ENCODE data around the gene BNIP3. TPM values are rescaled to one million over a fixed set of nuclear protein-coding genes. Genes with fewer than 3 reads are reported as not detected.

The BNIP3 gene
- total RNA-seq, 4 donors from 2014 or later: 17.1 to 122 (median 31.6) TPM

DNA sequence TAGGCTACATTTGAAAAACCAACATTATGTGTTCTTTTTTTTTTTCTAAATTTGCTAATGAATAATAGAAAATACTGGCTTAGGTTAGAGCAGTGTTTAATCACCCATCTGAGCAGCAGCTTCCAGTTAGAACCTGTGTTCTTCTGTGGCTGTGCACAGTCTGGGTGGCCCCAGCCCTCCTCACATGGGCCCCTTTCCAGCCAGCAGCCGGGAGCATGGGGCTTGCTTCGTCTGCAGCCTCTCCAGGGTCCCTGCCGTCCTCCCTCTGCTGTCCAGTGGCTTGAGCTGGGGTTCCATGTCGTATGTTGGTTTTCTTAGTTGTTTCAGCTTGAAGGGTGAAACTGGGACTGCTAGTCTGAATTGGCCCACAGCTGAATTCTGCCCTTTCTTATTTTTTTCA lies 37.3 kb downstream of the BNIP3 start:
- intact Hi-C loops (cut with DNase I; ENCODE audit: low total_unique reads): no loop called here
- DNase-seq: no peak
- no peaks in the 10 kb centered on the region for H3K27me3 ChIP-seq
- H3K9me3 ChIP-seq: no peaks in the 10 kb centered on the region
- H3K27ac ChIP-seq: no peak overlapping the region
- no peaks in the 10 kb centered on the region for H3K4me1 ChIP-seq
- no peak for TF ChIP-seq POLR2A (IDR thresholded peaks at IDR 0.05)
- TF ChIP-seq, protein P1, sequence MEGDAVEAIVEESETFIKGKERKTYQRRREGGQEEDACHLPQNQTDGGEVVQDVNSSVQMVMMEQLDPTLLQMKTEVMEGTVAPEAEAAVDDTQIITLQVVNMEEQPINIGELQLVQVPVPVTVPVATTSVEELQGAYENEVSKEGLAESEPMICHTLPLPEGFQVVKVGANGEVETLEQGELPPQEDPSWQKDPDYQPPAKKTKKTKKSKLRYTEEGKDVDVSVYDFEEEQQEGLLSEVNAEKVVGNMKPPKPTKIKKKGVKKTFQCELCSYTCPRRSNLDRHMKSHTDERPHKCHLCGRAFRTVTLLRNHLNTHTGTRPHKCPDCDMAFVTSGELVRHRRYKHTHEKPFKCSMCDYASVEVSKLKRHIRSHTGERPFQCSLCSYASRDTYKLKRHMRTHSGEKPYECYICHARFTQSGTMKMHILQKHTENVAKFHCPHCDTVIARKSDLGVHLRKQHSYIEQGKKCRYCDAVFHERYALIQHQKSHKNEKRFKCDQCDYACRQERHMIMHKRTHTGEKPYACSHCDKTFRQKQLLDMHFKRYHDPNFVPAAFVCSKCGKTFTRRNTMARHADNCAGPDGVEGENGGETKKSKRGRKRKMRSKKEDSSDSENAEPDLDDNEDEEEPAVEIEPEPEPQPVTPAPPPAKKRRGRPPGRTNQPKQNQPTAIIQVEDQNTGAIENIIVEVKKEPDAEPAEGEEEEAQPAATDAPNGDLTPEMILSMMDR (IDR thresholded peaks at IDR 0.05): no peak
- no peaks in the 10 kb centered on the region for H3K36me3 ChIP-seq
- H3K4me3 ChIP-seq: no peak overlapping the region

DNA sequence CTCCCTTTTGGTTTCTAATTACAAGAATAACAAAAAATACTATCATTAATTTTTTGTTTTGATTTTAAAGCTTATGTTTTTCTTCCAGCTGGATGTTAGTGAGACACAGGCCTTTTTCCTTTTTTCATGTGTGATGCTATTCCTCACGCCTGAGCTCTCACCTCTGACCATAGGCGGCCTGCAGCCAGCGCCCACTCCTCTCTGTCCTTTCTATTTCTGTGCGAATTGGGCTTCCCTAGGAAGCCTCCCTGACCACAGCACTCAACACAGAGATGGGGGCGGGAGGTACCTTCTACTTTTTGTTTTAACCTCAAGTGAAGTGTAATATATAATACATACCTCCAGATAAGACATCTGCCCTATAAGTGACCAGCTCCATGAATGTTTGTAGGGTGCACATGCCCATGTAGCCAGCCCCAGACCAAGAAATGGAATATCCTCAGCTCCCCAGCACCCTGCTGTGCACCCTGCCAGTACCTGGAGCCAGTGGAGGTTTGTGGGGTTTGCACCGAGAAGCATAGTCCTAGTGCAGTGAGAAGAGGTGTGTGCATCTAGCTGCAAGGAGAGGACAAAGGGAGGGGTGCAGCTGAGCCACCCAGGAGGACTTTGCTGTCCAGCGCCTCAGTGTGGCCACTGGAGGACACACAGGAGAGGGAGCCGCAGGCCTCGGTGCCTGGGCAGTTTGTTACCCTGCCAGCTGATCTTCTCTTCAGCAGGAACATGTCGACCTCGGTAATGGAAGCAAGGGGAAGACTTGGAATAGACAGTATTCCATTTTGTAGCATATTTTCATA lies 38.5 kb downstream of the BNIP3 start:
- intact Hi-C loops (cut with DNase I; ENCODE audit: low total_unique reads): no loop called here
- DNase-seq: no peak
- H3K4me1 ChIP-seq: no peaks in the 10 kb centered on the region
- TF ChIP-seq POLR2A (IDR thresholded peaks at IDR 0.05): no peak
- TF ChIP-seq, protein P1 (IDR thresholded peaks at IDR 0.05): no peak
- no peaks in the 10 kb centered on the region for H3K36me3 ChIP-seq
- no peaks in the 10 kb centered on the region for H3K27me3 ChIP-seq
- no peaks in the 10 kb centered on the region for H3K9me3 ChIP-seq
- H3K27ac ChIP-seq: no peak overlapping the region
- no peak overlapping the region for H3K4me3 ChIP-seq

DNA sequence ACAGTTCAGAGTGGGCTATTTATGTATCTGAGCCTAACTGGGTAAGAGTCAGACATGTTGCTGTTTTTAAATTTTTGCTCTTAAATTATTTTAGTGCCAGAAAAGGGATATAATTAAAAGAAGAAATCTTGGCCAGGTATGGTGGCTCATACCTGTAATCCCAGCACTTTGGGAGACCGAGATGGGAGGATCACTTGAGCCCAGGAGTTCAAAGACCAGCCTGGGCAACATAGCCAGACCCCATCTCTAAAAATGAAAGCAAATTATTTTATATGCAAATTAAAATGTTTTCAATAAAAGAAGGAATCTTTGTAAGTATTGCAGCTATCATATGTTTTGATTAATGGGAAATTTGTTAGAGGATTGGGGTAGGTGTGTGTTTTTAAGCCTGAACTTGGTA lies 39.3 kb downstream of the BNIP3 start:
- no peaks in the 10 kb centered on the region for H3K36me3 ChIP-seq
- H3K27me3 ChIP-seq: no peaks in the 10 kb centered on the region
- intact Hi-C loops (cut with DNase I; ENCODE audit: low total_unique reads): no loop called here
- TF ChIP-seq, protein P1 (IDR thresholded peaks at IDR 0.05): no peak
- TF ChIP-seq POLR2A (IDR thresholded peaks at IDR 0.05): no peak
- no peak overlapping the region for H3K27ac ChIP-seq
- no peak for DNase-seq
- H3K9me3 ChIP-seq: no peaks in the 10 kb centered on the region
- no peaks in the 10 kb centered on the region for H3K4me1 ChIP-seq
- no peak overlapping the region for H3K4me3 ChIP-seq

DNA sequence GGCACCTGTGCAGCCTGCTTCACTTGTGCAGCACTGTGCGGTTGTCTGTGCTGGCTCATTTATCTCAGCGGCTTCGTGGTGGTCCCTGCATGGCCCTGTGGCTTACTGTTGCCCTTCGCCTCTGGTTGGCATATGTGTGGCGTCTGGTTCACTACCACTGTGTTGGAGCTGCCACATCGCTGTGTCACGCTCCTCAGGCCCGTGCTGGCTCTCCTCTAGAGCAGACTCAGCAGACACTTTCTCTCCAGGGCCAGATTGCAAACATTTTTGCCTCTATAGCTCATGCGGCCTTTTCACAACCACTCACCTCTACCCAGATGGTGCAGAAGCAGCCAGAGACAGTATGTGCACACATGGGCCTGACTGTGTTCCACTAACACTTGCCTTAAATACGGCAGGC lies 43.0 kb downstream of the BNIP3 start:
- H3K4me3 ChIP-seq: no peak overlapping the region
- intact Hi-C loops (cut with DNase I; ENCODE audit: low total_unique reads): no loop called here
- no peaks in the 10 kb centered on the region for H3K27me3 ChIP-seq
- no peak for TF ChIP-seq POLR2A (IDR thresholded peaks at IDR 0.05)
- TF ChIP-seq, protein P1 (IDR thresholded peaks at IDR 0.05): no peak
- no peaks in the 10 kb centered on the region for H3K4me1 ChIP-seq
- no peaks in the 10 kb centered on the region for H3K9me3 ChIP-seq
- H3K36me3 ChIP-seq: no peaks in the 10 kb centered on the region
- H3K27ac ChIP-seq: no peak overlapping the region
- DNase-seq: no peak

DNA sequence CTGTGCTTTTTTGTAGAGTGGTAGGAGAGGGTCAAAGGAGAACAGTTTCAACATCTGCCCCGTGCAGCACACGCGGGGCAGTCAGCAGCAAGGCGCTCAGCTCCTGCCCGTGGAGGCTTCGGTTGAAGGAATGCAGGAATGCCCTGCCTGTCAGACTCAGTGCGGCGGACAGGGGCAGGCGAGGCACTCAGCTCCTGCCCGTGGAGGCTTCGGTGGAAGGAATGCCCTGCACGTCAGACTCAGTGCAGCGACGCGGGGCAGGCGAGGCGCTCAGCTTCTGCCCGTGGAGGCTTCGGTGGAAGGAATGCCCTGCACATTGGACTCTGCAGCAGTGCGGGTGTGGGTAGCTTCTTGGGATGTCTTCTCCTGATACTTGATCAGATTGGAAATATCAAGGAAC lies 43.9 kb downstream of the BNIP3 start:
- H3K4me1 ChIP-seq: no peaks in the 10 kb centered on the region
- H3K36me3 ChIP-seq: no peaks in the 10 kb centered on the region
- H3K27ac ChIP-seq: no peak overlapping the region
- H3K27me3 ChIP-seq: no peaks in the 10 kb centered on the region
- intact Hi-C loops (cut with DNase I; ENCODE audit: low total_unique reads): no loop called here
- no peak overlapping the region for H3K4me3 ChIP-seq
- TF ChIP-seq, protein P1 (IDR thresholded peaks at IDR 0.05): no peak
- TF ChIP-seq POLR2A (IDR thresholded peaks at IDR 0.05): no peak
- H3K9me3 ChIP-seq: no peaks in the 10 kb centered on the region
- no peak for DNase-seq

Measured in uterus (tissue), 4 donors.